Stimulated activated CD4-positive, alpha-beta T cell treated with anti-CD3 and anti-CD28 coated beads, Interleukin-2, amount 100 ng/mL, for 24 hours (primary cell): Measurements from ENCODE around the gene CLCN2.
A peak's percentile ranks its signal among the peaks of the same experiment; 100 is the strongest.

Source experiments
- DNase-seq, 2 donors: peaks; one replicate each; pipeline ENCODE4 v3.0.0-alpha.2; 2020

The CLCN2 gene

GRCh38 chr3:184321666-184322065, 39.7 kb downstream of the CLCN2 start:
- no peak for DNase-seq

GRCh38 chr3:184320104-184320445, 41.3 kb downstream of the CLCN2 start:
- DNase-seq: peak; percentile 57 to 64

- DNase-seq: no peak
These were observed 44.2 kb downstream of the CLCN2 start for GRCh38 chr3:184317201-184317600.

DNA sequence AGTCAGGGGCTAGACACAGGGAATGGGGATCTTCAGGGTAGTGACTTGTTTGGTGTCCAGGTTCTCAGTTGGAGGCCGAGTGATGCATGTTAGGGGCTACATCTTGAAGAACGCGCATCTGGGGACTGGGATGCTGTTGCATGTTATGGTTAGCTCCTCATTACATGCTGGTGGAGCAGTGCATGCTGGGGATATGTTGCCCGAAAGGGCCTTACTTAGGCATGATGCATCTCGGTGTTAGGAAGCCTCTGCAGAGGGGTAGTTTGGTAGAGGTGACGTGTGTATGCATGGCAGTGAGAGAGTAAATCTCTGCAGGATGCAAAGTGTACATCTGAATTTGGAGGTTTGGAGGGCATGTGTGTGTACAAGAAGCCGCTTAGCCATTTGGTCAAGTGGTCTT, 44.6 kb downstream of the CLCN2 start:
- no peak for DNase-seq

- DNase-seq: no peak
These were observed 45.3 kb downstream of the CLCN2 start for GRCh38 chr3:184315871-184316661.

DNA sequence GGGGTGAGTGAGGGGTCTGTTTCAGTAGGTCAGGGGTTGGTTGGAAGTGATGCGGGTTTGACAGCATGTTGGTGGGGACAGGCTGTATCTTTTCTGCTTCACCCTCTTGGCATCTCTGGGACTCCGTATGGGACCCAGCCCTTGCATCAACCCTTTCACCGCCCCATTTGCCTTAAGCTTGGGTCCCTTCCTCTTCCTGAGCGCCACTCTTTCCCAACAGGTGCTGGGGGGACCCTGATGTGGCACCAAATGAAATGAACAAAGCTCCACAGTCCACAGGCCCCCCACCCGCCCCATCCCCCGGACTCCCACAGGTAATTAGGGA, 45.9 kb downstream of the CLCN2 start:
- no peak for DNase-seq

- peak; percentile 62 to 66 for DNase-seq
These were observed 46.5 kb downstream of the CLCN2 start for GRCh38 chr3:184314700-184315542.

DNA sequence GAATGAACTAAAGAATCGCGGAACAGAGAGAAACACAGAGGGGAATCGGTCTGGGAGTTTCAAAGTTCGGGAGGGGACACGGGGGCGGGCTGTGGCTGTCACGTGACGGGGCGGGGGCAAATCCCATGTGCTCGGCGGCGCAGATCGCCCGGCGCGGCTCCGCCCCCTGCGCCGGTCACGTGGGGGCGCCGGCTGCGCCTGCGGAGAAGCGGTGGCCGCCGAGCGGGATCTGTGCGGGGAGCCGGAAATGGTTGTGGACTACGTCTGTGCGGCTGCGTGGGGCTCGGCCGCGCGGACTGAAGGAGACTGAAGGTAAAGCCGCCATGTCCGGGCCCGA, 47.1 kb downstream of the CLCN2 start, which contains the start of gene EIF4G1:
EIF4G1 (plus strand) TSS at position 244 of the 337 bp plus-strand sequence. CDS start 1,191 bp downstream, outside the sequence.
- DNase-seq: peak; percentile 94 to 95

GRCh38 chr3:184311633-184312032, 49.8 kb downstream of the CLCN2 start:
- DNase-seq: no peak

- DNase-seq: no peak
These were observed 52.7 kb downstream of the CLCN2 start for GRCh38 chr3:184308744-184309143.

DNA sequence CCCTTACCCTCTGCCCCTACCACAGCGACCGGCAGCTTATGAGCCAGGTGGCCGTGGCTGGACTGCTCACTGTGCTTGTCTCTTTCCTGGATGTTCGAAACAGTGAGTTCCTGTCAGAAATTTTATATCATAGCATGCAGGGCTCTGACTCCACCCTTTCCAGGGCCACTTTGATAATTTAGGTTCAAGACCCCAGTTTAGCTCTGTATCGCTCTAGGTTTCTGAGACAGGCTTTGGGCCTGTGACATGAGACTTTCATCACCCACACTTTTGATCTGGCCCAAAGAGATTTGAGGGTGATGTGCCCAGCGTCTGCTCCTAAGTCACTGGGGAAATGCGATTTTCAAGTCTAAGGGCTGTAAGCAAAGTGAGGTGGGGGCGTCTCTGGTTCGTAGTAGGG, 53.5 kb downstream of the CLCN2 start:
- no peak for DNase-seq

DNA sequence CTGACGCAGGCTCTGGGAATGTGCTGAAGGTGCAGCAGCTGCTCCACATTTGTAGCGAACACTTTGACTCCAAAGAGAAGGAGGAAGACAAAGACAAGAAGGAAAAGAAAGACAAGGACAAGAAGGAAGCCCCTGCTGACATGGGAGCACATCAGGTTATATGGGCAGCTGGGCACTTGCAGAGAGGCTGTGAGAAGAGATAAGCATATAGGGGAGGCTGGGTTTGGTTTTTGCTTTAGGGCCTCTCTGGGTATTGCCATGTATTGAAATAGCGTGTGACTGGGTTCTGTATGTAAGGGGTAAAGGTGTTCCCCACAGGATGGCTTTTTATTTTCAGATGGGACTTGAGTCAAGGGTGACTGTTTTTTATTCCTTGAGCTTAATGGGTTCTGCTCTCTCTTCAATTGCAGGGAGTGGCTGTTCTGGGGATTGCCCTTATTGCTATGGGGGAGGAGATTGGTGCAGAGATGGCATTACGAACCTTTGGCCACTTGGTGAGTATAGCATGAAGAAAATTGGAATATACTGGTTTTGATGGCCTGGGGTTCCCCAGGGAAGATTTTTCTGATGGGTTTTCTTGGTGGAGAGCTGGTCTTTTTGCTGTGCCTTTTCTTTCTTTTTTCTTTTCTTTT, 54.9 kb downstream of the CLCN2 start:
- no peak for DNase-seq

DNA sequence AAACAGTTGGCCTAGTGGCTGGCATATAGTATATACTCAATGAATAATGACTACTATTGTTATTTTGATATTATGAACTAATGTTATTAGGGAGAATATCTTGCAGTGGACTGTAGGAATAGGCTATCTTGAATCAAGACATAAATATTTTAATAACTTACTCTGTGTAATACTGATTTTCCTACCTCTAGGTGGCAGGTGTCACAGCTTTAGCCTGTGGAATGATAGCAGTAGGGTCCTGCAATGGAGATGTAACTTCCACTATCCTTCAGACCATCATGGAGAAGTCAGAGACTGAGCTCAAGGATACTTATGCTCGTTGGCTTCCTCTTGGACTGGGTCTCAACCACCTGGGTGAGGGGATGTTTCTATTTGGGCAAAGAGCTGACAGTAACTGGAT, 55.8 kb downstream of the CLCN2 start:
- DNase-seq: no peak

DNA sequence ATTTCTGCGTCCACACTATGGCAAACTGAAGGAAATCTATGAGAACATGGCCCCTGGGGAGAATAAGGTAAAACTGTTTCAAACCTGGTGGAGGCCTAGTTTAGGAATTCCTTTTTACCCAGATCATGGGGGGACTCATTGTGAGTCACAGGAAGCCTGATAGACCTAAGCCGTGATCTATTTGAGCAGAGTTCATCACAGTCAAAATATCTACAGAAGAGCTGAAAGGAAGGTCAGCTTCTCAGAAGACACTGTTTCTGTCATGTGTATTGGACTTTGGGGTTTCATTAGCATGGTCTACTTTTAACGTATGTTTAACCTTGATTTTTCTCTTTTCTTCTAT, 61.1 kb downstream of the CLCN2 start:
- DNase-seq: no peak

DNA sequence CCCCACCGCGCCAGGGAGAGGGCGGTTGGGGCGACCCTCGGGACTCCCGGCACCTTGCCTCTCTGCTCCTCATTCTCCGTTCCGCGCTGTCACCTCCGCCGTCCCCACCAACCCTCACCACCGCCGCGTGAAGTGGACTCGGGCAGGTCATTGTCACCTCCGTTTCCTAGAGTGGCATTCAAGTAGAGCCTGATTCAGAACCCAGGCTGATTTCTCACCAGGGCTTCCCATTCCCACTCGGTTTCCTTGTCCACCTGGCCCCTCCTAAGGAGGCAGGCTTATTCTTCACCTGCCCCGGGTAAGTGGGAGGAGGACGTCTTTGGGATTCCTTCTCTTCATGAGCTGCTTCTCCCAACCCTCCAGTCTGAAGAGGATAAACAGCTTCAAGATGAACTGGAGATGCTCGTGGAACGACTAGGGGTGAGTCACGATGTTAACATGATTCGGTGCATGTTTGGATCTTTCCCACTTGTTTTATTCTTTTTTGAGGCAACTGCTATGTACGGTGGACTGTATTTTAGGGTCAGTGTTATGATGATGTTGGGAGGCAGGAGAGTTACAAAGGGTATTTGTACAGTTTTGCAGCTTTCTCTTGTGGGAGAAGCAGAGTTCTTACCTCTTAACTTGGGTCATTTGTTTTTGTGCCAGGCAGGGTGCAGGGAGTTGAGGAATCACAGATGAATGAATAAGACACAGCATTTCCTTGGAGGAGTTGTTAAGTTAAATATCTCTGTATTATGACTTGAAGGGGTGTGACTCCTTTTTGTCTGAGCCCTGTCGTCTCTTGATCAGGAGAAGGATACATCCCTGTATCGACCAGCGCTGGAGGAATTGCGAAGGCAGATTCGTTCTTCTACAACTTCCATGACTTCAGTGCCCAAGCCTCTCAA, 61.7 kb downstream of the CLCN2 start:
- no peak for DNase-seq

- DNase-seq: peak; percentile 98
These were observed 62.5 kb downstream of the CLCN2 start, which contains the start of gene PSMD2 for GRCh38 chr3:184298759-184299487. TSS of gene PSMD2 (plus strand) at chr3:184299241. CDS start at chr3:184299267, 26 bp downstream.

GRCh38 chr3:184296616-184297015, 64.8 kb downstream of the CLCN2 start:
- no peak for DNase-seq
